Stomach (tissue), 9 donors: ENCODE data around the gene TFIP11. TPM values are rescaled to one million over a fixed set of nuclear protein-coding genes. Genes with fewer than 3 reads are reported as not detected.

Experiments used
- DNase-seq, 2 donors: peaks; one replicate each; pipeline versions ENCODE4 v3.0.0 to v3.0.0-alpha.2; 2013 to 2019
- H3K27ac ChIP-seq, 5 donors: fragments of 200-600 bp in 4 of 5; sonication (generic) in 4 of 5; one replicate each; pipeline ENCODE4 v1.5.1; 2013 to 2019; ENCODE audit warnings: mild to moderate bottlenecking in 1 of 5, moderate library complexity in 1 of 5
- H3K27me3 ChIP-seq, 3 donors: fragments of 200-600 bp; sonication (generic); one replicate each; pipeline ENCODE4 v1.5.1; 2017 to 2019; ENCODE audit warnings: mixed run types in 1 of 3
- H3K36me3 ChIP-seq, 4 donors: fragments of 200-600 bp; sonication (generic); 1 replicate in 3 of 4; 2 replicates in 1 of 4; pipeline ENCODE4 v1.5.1; 2016 to 2019
- H3K4me1 ChIP-seq, 4 donors: fragments of 200-600 bp; sonication (generic); one replicate each; pipeline ENCODE4 v1.5.1; 2016 to 2019
- H3K4me3 ChIP-seq, 4 donors: fragments of 200-600 bp; sonication (generic) in 3 of 4; one replicate each; pipeline ENCODE4 v1.5.1; 2016 to 2019; ENCODE audit warnings: mild to moderate bottlenecking in 1 of 4
- H3K9me3 ChIP-seq, 4 donors: fragments of 200-600 bp; sonication (generic); one replicate each; pipeline ENCODE4 v1.5.1; 2016 to 2019
- EP300 ChIP-seq: sonication (generic); formaldehyde crosslinking; IDR thresholded peaks from one replicate; pipeline ENCODE4 v1.6.1; 2017; ENCODE audit warnings: antibody characterized with exemption
- POLR2A ChIP-seq, 4 donors: fragments of 450-650 bp; IDR thresholded peaks; one replicate each; pipeline ENCODE4 v1.6.1; 2016; ENCODE audit warnings: antibody characterized with exemption in 4 of 4, control low read depth in 2 of 4, mild to moderate bottlenecking in 1 of 4, moderate library complexity in 1 of 4
- POLR2AphosphoS5 ChIP-seq, 3 donors: sonication (generic); formaldehyde crosslinking; IDR thresholded peaks; one replicate each; pipeline ENCODE4 v1.6.1; 2016; ENCODE audit warnings: antibody characterized with exemption in 3 of 3
- WGBS, 5 donors: extraction: QIAGEN DNeasy Blood & Tissue Kit in 3 of 5; methylation state at CpG; one replicate each; pipeline versions ENCODE4 v1.1.5 to v1.1.7; 2013 to 2018; 5-methylcytosine and 5-hydroxymethylcytosine counted together
- intact Hi-C: fragments of 100-400 bp; cut with DNase I; formaldehyde crosslinking; loops from one replicate; pipeline ENCODE4 v1.15.1; 2023; ENCODE audit warnings: low total_unique reads
- polyA plus RNA-seq, 3 donors: library from polyadenylated mRNA; stranded (reverse); fragments of 200-250 nt; gene quantifications; one replicate each; pipeline ENCODE4 v1.2.3, GENCODE V29; 2013
- total RNA-seq, 5 donors: library from RNA; depleted of rRNA; stranded (reverse); fragments of >200 nt; gene quantifications; one replicate each; pipeline versions ENCODE4 v1.1.0 to v1.2.3, GENCODE V29; 2014 to 2016
- TF ChIP-seq, protein P1 (sequence below), 7 experiments: fragments of 450-650 bp in 4 of 7; fragments of 200-600 bp in 3 of 7; sonication (generic) in 3 of 7; IDR thresholded peaks; one replicate each; pipeline ENCODE4 v1.5.1; 2016 to 2019; ENCODE audit warnings: antibody characterized with exemption in 7 of 7, control low read depth in 2 of 7, mild to moderate bottlenecking in 1 of 7
- donor health status: healthy with polysubstance abuse.
- donor health status: Bipolar disorder and iron deficiency.
- donor health status: healthy.

TFIP11 gene
- total and polyA plus RNA-seq, 8 donors, result 11.6 to 48.7 (median 22.3) TPM

DNA sequence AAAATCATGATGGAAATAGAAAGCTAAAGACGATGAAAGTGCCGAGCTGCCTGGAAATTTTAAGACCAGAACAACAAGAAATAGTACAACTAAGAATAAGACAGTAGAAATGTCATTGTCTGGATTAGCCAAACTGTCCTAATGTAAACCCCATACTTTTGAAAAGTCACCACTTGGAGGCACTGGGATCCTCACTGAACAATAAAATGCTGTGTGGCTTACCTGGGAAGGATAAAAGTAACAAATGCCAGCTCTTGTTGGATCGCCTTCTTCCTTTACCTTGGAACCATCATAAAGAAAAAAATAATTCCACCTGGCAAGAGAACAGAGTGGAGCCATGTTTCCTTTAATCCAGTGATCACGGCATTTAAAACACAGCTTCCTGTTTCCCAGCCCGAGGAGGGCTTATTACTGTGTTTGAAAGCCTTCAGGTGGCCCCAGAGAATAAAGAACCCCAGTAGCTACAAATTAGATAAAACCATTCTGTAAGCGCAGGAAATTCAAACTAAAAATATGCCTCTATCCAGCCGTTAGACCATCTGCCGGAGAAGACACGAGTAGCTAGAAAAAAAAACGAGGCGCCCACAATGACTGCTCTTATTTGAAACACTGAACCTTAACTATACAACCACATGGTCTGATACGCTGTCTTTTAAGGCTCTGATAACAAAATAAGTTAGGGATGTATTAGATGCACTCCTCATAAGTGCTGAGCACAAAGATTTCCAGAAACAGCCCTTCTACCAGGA is 33.1 kb downstream of the TFIP11 start:
- 32 to 46% (median 35%) methylated on average over 12 of the region's 12 CpGs for WGBS, 5 donors
- Histone ChIP-seq H3K27ac (peak overlapping the region in 4 of 5 donors; percentile 38 to 65 (median 56)), H3K4me3 (peak overlapping the region in 3 of 4 donors; percentile 20 to 34 (median 24)), H3K9me3 (no peaks in the 10 kb centered on the region), H3K4me1 (peaks cover 41 to 69% (median 48%) of the 10 kb centered on the region in 4 donors), H3K27me3 (no peaks in the 10 kb centered on the region), H3K36me3 (peaks cover 15 to 51% (median 42%) of the 10 kb centered on the region in 4 donors)
- intact Hi-C loops, result no loop called here
- peak in 1 of 2 donors; percentile 33 for DNase-seq
- TF ChIP-seq POLR2A (IDR thresholded peaks at IDR 0.05), result no peak
- TF ChIP-seq EP300, result no peak
- TF ChIP-seq POLR2AphosphoS5 (IDR thresholded peaks at IDR 0.05), result no peak
- TF ChIP-seq, protein P1, sequence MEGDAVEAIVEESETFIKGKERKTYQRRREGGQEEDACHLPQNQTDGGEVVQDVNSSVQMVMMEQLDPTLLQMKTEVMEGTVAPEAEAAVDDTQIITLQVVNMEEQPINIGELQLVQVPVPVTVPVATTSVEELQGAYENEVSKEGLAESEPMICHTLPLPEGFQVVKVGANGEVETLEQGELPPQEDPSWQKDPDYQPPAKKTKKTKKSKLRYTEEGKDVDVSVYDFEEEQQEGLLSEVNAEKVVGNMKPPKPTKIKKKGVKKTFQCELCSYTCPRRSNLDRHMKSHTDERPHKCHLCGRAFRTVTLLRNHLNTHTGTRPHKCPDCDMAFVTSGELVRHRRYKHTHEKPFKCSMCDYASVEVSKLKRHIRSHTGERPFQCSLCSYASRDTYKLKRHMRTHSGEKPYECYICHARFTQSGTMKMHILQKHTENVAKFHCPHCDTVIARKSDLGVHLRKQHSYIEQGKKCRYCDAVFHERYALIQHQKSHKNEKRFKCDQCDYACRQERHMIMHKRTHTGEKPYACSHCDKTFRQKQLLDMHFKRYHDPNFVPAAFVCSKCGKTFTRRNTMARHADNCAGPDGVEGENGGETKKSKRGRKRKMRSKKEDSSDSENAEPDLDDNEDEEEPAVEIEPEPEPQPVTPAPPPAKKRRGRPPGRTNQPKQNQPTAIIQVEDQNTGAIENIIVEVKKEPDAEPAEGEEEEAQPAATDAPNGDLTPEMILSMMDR (IDR thresholded peaks at IDR 0.05), result no peak

DNA sequence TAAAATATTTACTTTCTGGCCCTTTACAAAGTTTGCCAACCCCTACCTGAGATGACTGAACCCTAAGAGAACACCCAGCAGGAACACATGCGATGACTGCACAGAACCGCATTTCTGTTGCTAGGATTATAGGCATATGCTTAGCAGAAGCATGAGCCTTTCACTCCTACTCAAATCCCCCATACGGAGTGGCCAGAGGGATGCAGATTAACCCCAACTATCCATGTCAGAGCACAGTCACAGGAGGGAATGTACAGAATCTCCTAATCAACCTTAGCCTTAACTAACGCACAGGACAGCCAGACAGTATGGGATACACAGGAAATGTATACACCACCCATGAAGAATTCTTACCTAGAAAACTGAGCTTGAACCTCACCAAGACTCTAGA is 34.9 kb downstream of the TFIP11 start:
- TF ChIP-seq POLR2AphosphoS5 (IDR thresholded peaks at IDR 0.05), result no peak
- TF ChIP-seq POLR2A (IDR thresholded peaks at IDR 0.05), result no peak
- TF ChIP-seq, protein P1 (IDR thresholded peaks at IDR 0.05), result no peak
- TF ChIP-seq EP300, result no peak
- intact Hi-C loops, result no loop called here
- Histone ChIP-seq H3K27me3 (no peaks in the 10 kb centered on the region), H3K9me3 (no peaks in the 10 kb centered on the region), H3K4me3 (no peak overlapping the region), H3K36me3 (peaks cover 24 to 70% (median 61%) of the 10 kb centered on the region in 4 donors), H3K4me1 (peaks cover 31 to 56% (median 35%) of the 10 kb centered on the region in 4 donors), H3K27ac (no peak overlapping the region)
- 38 to 45% (median 41%) methylated on average over 4 of the region's 4 CpGs for WGBS, 5 donors
- DNase-seq, result no peak

DNA sequence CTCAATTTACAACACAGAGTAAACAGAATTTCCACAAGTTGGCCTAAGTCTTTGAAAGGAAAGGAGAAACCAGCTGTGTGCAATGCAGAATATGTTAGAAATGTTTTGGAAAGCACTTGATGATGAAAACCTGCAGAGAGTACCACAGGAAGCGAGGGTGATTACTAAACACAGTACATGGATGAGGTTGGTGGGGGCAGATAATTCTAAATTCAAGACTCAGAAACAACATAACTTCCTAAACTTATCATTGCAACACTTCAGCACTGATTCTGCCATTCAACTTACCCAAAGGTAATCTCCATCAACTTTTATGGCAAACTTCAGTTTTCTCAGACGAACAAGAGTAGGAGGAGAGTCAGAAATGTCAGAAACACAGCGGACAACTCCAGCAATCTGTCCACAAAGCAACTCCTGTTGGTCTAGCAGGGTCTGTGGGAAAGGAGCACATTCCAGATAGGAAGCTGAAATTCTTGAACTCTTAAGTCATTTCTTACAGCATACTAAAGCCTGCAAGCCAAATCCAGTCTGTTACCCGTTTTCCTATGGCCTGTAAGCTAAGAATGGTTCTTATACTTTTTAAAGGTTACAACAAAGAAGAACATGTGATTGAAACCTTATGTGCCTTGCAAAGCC is 35.5 kb downstream of the TFIP11 start:
- TF ChIP-seq EP300, result no peak
- no peak for TF ChIP-seq POLR2A (IDR thresholded peaks at IDR 0.05)
- no peak for TF ChIP-seq POLR2AphosphoS5 (IDR thresholded peaks at IDR 0.05)
- TF ChIP-seq, protein P1 (IDR thresholded peaks at IDR 0.05), result no peak
- no peak for DNase-seq
- Histone ChIP-seq H3K27me3 (no peaks in the 10 kb centered on the region), H3K4me3 (no peak overlapping the region), H3K4me1 (peaks cover 28 to 51% (median 30%) of the 10 kb centered on the region in 4 donors), H3K27ac (no peak overlapping the region), H3K36me3 (peaks cover 26 to 75% (median 66%) of the 10 kb centered on the region in 4 donors), H3K9me3 (no peaks in the 10 kb centered on the region)
- WGBS, 5 donors, result 82 to 96% (median 86%) methylated on average over 4 of the region's 4 CpGs
- intact Hi-C loops, result no loop called here

DNA sequence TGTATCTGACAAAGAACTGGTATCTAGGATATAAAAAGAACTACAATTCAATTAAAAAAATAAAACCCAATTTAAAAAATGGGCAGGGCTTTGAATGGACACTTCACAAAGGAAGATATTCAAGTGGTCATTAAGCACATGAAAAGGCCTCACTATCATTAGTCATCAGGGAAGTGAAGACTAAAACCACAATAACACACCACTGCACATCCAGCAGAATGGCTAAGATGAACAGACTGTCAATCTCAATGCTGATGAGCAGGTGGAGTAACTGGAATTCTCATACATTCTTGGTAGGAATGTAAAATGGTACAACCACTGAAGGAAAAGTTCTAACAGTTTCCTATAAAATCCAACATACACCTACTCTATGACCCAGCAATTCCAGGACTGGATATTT is 37.6 kb downstream of the TFIP11 start:
- Histone ChIP-seq H3K9me3 (no peaks in the 10 kb centered on the region), H3K27me3 (no peaks in the 10 kb centered on the region), H3K36me3 (peaks cover 47 to 91% (median 87%) of the 10 kb centered on the region in 4 donors), H3K27ac (no peak overlapping the region), H3K4me3 (no peak overlapping the region), H3K4me1 (peaks cover 7 to 29% (median 9%) of the 10 kb centered on the region in 4 donors)
- no peak for TF ChIP-seq POLR2A (IDR thresholded peaks at IDR 0.05)
- TF ChIP-seq, protein P1 (IDR thresholded peaks at IDR 0.05), result no peak
- DNase-seq, result no peak
- intact Hi-C loops, result no loop called here
